Activated T-cell treated with anti-CD3 and anti-CD28 coated beads for 24 hours (primary cell): ENCODE measurements around the gene PDHB.
"Not testable (repeated sequence)": the region's sequence is repeated elsewhere in the genome, so short reads cannot be mapped to it uniquely, and the experiment has no call there.

ENCODE experiments used
- DNase-seq: peaks from one replicate; pipeline ENCODE4 v3.0.0-alpha.2; 2020; ENCODE audit warnings: low read depth

PDHB gene

DNA sequence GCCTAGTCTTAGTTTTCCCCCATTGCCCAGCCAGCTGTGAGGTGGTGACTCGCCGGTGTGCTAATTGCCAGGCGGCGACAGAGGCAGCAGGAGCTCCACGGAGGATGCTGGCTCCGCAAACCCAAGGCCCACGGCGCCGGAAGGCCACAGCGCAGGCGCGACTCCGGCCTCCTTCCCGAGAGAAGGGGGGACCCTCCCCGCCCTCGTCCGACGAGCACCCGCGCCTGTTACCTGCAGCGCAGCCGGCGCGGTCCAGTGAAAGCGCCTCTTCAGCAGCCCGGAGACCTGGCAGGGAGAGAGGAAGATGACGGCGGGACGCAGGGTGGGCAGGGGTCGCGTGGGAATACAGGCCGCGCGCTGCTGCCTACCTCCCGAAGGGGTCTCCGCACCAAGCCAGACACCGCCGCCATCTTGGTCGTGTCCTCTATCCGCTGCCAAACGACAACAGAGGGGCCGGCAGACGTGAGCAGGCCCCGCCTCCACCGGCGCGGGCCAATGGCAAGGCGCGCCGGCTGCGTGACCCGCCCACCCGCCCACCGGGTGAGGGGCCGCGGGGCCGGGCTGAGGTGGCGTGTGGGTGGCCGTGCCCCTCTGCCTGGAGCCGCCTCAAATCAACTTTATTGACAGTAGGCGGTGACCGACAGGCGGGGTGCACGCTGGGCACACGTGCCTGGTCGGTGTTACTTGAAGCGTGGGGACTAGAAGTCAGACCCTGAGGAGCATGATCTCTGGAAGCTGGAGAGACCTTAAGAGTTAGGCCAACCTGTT lies at the start of gene PDHB:
TSS of gene PDHB (minus strand) at position 433 of the 768 bp plus-strand sequence. CDS start at position 410, 23 bp downstream.
- peak; percentile 86 for DNase-seq

DNA sequence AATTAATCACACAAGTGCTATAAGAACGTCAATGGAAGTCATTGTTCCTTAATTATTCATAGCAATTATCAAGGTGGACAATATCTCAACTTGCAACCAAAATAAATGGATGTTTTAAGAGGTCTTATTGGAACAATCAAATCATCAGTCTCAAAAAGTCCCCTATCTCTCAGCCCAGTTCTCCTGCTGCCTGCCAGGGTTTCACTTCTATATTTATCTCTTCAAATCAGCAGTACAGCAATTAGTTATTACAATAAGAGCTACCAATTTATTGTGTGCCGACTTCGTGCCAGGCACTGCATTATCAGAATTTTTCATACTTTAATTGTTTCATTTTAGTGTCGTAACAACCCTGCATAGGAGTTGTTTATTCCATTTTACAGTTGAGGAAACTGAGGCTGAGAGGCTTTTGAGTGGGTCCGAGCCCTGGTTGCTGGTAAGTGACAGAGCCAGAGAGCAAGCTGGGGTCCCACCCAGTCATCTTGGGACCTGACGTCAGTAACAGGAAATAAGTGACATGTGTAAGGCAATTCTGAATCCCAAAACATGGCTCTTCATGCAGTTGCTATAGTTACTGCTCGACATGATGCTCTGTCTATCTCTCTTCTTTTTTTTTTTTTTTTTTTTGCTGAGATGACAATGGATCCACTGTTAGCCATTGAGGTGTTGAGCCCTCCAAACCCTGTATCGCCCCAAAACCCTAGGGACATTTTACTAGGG lies 49.4 kb upstream of the PDHB start:
- no peak for DNase-seq

DNA sequence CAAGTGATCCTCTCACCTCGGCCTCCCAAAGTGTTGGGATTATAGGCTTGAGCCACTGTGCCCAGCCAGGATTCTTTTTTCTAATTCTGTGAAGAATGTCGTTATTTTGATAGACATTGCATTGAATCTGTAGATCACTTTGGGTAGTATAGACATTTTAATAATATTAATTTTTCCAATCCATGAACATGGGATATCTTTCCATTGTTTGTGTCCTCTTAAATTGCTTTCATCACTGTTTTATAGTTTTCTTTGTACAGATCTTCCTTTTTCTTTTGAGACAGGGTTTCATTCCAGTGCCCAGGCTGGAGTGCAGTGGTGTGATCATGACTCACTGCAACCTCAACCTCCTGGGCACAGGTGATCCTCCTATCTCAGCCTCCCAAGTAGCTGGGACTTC lies 46.7 kb upstream of the PDHB start:
- DNase-seq, result no peak

DNA sequence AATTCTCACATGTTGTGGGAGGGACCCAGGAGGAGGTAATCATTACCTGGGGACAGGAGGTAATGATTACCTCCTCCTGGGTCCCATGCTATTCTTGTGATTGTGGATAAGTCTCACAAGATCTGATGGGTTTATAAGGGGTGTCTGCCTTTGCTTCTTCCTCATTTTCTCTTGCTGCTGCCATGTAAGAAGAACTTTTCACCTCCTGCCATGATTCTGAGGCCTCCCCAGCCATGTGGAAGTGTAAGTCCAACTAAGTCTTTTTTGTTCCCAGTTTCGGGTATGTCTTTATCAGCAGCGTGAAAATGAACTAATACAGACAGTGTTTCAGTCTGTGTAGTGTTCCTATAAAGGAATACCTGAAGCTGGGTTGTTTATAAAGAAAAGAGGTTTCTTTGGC lies 45.1 kb upstream of the PDHB start:
- no peak for DNase-seq

DNA sequence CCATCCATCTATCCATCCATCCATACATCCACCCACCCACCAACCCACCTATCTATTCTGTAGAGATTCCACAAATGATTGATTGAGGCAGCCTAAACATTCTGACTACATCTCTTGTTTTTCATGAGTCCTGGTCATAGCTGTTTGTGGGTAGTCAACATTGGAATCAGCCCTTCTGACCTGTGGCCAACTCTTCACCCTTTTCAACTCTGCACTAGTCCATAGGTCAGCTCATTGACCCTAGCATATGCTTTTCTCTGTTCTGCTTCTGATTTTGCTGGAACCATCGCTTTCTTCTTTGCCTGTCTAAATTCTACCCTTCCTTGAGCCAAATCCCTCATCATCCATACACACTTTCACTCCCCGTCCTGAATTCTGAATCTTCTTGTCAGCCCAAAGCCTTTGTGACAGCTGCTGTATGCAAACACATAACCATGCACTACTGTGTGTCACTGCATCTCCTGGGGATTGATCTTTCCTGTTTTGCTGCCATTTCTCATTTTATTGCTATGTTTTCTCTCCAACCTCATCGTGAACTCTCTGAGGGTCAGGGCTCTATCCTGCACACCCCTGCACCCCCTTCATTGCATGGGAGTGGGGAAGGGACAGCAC lies 41.4 kb upstream of the PDHB start:
- no peak for DNase-seq

DNA sequence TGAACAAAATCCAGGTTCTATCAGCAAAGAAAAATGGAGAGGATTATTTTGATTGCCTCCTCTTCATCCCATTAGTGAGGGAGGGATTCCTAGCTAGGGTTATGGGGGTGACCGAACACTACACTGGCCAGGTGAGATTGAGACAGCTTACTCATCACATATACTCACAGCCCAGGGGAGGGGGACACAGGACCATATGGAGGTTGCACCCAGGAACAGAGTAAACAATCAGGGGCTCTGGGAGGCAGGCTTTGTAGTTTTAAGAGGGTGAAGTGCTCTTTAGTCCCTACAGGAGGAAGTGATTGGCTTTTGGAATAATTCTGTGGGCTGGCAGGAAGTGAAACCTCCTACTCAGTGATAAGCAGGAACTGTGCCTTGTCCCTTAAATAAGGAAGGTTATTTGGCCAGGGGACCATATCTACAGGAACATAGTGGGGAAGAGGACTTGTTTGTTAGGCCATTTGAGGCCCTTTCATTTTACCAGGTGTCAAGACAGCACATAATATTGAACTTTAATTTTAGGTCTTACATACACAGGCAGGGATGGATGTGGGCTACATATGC lies 40.8 kb upstream of the PDHB start:
- DNase-seq, result no peak

DNA sequence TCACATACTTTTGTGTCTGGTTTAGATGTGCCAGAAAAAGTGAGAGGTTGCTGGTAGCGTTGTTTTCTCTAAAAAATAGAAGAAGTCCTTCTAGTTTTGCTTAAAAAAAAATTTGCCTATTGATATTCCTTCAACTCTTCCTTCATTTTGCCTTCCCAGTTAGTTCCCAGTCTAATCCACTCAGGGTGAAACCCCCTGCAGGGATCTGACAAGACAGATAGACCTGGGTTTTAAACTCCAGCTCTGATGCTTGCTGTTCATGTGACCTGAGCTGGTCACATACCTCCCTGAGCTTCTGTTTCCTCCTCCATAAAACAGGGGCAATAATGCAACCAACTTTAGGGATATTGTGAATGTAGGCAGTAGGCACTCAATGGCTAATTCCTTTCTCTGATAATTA lies 39.6 kb upstream of the PDHB start:
- DNase-seq, result no peak

DNA sequence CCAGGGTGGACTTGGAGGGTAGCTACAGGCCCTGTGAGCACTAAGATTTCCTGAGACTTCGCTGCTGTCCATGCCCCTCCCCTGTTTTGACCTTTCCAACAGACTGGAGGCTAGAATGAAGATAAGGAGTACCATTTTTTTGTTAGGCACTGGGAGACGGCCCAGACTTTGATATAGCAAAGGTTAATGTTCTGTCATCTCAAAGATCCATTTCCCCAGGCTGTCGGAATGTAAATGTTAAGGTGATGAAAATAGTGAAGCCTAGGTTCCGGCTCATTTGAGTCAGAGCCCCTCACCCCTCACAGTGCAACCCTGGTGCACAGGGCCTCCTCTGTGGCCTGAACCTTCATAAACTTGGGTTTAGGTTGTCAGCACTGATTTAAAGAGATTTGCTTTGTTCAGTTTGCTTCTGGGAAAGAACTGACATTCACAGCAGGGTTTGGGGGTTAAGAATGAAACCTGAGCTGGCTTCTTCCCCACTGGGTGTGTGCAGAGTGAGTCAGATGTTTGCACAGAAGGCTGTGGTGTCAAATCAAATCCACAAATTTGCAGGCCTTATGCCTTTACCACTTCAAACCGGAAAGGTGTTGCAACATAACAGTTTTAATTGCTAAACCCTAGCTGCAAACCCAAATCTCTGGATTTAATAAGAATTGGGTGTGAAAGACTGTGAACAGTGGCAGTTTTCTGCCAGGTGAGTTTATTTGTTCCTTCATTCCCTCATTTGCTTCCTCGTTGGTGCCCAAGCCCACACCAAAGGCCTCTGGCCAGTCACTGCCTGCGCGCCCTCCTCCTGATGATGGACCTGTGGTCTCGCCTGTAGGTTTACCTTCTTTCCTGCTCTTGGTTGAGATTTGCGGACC lies 37.6 kb upstream of the PDHB start:
- peak; percentile 54 for DNase-seq

DNA sequence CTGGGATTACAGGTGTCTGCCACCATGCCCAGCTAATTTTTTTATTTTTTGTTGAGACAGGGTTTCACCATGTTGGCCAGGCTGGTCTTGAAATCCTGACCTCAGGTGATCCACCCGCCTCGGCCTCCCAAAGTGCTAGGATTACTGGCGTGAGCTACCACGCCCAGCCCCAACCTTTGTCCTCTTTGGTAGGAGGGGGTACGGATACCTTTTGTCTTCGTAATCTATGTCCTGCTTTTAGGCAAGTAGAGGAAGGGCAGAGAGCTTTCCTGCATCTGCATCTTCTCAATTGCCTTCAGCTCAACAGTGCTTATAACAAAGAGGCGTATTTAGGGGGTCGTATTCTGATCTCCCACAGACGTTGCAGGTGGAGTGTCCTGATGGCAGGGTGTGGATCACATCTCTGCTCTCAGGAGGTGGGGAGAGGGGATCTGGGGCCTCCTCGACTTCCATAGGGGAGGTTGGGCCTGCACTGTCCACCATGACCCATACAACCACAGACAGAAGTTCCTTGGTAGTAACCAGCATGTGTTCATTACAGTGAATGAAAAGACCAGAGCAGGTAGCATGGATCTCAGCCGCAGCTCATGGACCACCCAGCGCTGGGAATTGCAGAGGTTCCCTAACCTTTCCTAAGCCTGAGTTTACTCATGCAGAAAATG lies 36.9 kb upstream of the PDHB start:
- no peak for DNase-seq

DNA sequence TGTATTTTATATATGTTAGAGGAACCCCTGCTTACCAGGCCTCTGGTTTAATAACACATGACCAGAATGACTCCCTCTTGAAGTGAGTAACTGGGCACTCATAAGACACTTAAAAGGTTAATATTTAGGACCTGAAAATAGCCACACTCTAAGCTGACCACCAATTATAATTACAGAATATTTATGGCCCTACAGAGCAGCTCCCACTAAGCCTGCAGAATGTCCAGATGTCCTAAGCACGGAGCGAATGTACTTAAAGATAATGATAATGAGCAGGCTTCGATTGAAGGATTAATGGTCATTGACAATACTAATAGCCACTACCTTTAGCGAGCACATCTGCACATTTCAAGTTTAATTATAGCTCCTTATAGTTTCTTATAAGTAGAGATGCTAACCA lies 35.5 kb upstream of the PDHB start:
- DNase-seq, result no peak

DNA sequence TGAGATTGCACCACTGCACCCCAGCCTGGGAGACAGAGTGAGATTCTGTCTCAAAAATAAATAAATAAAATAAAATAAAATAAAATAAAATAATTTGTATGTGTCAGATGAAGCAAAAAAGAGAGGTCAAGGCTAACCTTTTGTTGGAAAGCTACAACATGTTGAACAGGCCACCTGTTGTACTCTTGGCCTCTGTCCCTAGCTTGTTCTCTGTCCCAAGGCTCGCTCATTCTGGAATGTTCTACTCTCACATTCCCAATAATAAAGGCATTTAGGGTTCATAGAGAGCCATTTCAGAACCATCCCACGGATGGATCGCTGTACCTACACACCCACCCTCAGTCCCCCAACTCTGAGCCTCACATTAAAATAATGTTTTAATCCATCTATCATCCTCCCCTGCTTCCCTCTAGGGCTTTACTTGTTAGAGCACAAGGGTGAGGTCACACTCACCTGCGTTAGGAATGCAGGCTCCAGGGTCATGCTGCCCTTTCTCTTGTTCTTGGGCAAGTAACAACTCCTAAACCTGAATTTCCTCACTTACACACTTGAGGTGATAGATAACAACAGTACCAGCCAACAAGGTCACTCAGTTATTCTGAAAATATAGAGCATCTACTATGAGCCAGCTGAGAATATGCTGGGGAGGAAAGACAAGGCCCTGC lies 33.4 kb upstream of the PDHB start:
- no peak for DNase-seq

DNA sequence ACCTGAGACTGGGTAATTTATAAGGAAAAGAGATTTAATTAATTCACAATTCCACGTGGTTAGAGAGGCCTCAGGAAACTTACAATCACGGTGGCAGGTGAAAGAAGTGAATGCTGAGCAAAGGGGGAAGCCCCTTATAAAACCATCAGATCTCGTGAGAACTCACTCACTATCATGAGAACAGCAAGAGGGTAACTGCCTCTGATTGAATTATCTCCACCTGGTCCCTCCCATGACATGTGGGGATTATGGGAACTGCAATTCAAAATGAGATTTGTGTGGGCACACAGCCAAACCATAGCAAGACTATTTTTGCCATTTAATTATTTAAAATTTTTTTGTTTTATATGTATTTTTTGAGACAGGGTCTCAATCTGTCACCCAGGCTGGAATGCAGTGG lies 31.2 kb upstream of the PDHB start:
- no peak for DNase-seq

DNA sequence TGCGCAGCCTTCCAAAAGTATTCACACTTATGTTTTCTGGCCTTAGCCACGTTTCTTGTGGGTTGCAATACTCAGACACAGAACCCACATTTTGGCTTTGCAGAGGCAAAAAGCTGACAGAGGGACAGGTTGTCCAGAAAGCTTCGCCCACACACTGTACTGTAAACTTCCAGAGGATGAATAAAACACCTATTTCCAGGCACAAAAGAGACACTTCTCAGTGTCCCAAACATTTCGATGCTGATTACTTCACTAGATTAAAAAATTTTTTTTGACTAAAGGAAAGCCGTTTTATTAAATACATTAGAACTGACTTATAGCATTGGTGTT lies 30.3 kb upstream of the PDHB start:
- DNase-seq, result no peak

DNA sequence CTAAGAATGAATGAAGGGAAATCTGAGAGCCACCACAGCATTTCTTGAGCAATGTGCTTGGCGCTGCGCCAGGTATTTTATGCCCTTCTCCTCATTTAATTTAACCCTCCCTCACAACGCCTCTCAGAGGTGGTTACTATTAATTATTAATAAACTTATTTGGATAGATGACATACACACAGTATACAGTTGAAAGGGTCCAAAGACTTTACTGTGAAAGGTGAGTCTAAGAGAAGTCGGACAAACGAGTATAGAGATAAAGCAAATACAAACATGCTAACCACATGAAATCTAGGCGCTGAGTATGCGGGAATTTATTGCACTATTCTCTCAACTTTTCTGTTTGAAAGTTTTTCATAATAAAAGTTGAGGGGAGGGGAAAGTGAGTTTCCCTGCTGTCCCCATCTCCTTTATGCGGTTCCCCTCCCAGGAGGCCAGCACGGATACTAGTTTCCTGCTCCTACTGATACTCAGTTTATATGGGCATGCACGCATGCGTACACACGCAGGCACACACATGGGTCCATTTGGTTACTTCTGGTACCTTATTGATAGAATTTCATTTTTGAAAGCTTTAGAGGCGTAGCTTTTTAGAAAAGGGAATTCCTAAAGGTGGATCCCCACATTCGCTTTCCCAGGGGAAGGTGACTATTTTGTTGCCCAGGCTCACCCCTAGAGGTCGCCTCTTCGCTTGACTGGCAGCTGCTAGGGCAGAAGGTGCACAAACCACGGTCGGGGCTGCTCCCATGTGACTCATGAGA lies 29.7 kb upstream of the PDHB start:
- DNase-seq, result peak; percentile 71

DNA sequence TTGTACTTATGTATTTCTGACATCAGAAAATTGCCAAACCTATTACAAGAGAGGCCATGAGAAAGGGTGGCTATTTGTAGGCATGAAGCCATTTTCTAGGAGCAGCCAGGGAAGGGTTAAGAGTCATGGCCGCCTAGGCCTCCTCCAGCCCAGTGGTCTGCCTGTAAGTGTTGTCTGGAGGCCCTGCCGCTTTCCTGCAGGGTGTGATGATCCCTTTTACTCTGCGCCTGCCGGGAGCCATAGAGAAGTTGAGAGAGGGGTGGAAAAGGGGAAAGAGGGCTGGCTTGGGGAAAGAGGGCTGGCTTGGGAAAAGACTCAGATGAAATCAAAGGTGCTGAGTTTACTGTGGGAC lies 29.2 kb upstream of the PDHB start:
- DNase-seq, result no peak

DNA sequence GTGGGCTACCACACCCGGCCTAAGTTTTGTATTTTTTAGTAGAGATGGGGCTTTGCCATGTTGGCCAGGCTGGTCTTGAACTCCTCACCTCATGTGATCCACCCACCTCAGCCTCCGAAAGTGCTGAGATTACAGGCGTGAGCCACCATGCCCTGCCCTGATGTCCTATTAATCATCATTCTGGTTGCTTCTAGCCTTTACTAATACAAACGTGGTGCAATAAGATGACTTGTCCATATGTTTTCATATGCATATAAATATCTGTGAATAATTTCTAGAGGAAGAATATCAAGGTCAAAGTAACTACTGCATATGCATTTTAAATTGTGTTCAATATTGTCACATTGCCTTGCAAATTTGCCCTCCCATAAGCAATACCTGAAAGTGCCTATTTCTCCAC lies 25.5 kb upstream of the PDHB start:
- DNase-seq, result no peak

DNA sequence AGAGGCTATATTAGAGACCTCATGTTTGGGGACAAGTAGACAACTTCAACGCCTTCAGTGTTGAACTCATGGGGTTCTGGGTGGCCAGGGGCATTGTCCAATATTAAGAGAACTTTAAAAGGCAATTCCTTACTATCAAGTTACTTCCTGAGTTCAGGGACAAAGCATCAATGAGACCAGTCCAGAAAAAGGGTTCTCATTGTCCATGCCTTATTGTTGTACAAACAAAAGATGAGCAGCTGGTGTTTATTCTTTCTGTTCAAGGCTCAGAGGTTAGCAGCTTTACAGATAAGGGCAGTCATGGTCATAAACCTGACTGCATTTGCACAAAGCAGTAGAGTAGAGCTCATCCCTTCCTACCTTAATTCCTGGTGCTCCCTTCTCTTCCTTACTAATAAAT lies 18.5 kb upstream of the PDHB start:
- DNase-seq, result no peak

DNA sequence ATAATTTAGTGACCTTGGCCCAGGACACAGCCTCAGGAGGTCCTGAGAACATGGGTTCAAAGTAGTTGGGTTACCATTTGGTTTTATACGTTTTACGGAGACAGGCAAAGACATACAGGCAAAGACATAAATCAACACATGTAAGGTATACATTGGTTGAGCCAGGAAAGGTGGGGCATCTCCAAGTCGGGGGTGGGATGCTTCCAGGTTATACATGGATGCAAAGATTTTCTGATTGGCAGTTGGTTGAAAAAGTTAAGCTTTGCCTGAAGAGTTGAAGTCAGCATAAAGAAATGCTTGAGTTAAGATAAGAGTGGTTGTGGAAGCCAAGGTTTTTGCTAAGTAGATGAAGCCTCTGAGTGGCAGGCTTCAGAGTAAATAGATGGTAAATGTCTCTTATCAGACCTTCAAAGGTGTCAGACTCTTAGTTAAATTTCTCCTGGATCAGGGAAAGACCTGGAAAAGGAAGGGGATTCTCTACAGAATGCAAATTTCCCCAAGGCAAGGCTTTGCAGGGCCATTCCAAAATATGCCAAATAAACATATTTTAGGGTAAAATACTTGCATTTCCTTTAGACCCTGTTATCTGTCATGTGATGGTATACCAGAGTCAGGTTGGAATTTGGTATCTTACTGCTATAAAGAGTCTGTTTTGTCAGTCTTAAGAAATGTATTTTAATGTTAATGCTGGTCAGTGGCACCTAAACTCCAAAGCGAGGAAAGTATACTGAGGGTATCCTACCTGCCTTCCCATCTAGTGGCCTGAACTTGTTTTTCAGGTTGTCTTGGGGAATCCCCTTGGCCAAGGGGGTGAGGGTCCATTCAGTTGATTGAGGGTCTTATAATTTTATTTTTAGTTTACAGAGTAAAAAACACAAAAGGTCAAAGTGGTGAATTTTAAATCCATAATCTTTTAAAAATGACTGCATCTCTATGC lies 8.2 kb upstream of the PDHB start:
- no peak for DNase-seq

DNA sequence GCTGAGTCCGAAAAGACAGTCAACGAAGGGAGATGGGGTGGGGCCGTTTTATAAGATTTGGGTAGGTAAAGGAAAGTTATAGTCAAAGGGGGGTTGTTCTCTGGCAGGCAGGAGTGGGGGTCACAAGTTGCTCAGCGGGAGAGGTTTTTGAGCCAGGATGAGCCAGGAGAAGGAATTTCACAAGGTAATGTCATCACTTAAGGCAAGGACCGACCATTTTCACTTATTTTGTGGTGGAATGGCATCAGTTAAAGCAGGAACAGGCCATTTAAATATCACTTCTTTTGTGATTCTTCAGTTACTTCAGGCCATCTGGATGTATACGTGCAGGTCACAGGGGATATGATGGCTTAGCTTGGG lies 7.3 kb upstream of the PDHB start:
- DNase-seq, result not testable (repeated sequence)
